HCT116 (cell line): ENCODE data around the gene CHST3. TPM values are rescaled to one million over a fixed set of nuclear protein-coding genes. Genes with fewer than 3 reads are reported as not detected.
A peak's percentile ranks its signal among the peaks of the same experiment; 100 is the strongest.

ENCODE experiments used
- ATAC-seq: fragments of 200-7000 bp; cut with Tn5 transposase; 2 replicates; pipeline ENCODE4 v1.9.1; 2020; ENCODE audit warnings: mild to moderate bottlenecking, moderate library complexity
- BruUV-seq: library from RNA; stranded (reverse); fragments of 400-500 nt; replicated peaks from 2 replicates; lab custom pipeline; 2021; lab: Mats Ljungman, UMichigan
- CTCF ChIA-PET: fragments of 300-600 bp; sonication (Branson Sonifier 250); formaldehyde crosslinking; loops from one replicate; lab custom pipeline; 2021; ENCODE audit warnings: antibody characterized with exemption; lab: Charles Lee
- POLR2A ChIA-PET: fragments of 300-600, 350-600 bp; sonication (Branson Sonifier 250); formaldehyde crosslinking; loops from one replicate; lab custom pipeline; 2021; ENCODE audit warnings: antibody characterized with exemption; lab: Charles Lee
- RAD21 ChIA-PET, 2 experiments: fragments of 300-600 bp; sonication (Branson Sonifier 250); formaldehyde crosslinking; loops; one replicate each; lab custom pipeline; 2023; ENCODE audit warnings: low total read pairs in 2 of 2; ENCODE audit not compliant: uncharacterized antibody in 2 of 2, unreplicated experiment in 2 of 2, low non-redundant PET in 1 of 2; lab: Charles Lee
- DNase-seq: peaks from one replicate; pipeline ENCODE4 v3.0.0-alpha.2; 2010; ENCODE audit warnings: low read depth, low spot score
- H2AFZ ChIP-seq: fragments of 200-600 bp; shearing (Covaris generic), sonication (generic); 2 replicates; pipeline ENCODE4 v1.6.1; 2017; ENCODE audit warnings: low read depth, mixed run types, mixed read lengths, antibody characterized with exemption, low read length; ENCODE audit not compliant: poor library complexity, severe bottlenecking
- H3K27ac ChIP-seq: 2 replicates; pipeline ENCODE4 v1.5.1; 2012; ENCODE audit warnings: low read depth, low read length
- H3K27me3 ChIP-seq: fragments of 200-600 bp; sonication (generic); 2 replicates; pipeline ENCODE4 v1.6.1; 2016; ENCODE audit warnings: mixed run types, low read length, mixed read lengths; ENCODE audit not compliant: insufficient read depth
- H3K36me3 ChIP-seq, 2 experiments: fragments of 200-500 bp in 1 of 2; fragments of 200-600 bp in 1 of 2; sonication (Bioruptor generic) in 1 of 2; sonication (generic) in 1 of 2; 2 replicates each; pipeline versions ENCODE4 v1.5.1 to v1.6.1; 2014 to 2016; ENCODE audit warnings: low read length in 2 of 2, inconsistent platforms in 1 of 2, mixed read lengths in 1 of 2, mixed run types in 1 of 2; ENCODE audit not compliant: insufficient read depth in 2 of 2, control insufficient read depth in 1 of 2
- H3K4me1 ChIP-seq, 2 experiments: fragments of 200-600 bp in 1 of 2; sonication (generic) in 1 of 2; 2 replicates each; pipeline versions ENCODE4 v1.5.1 to v1.6.1; 2012 to 2017; ENCODE audit warnings: low read length in 2 of 2, inconsistent platforms in 1 of 2, mild to moderate bottlenecking in 1 of 2, mixed read lengths in 1 of 2, mixed run types in 1 of 2, moderate library complexity in 1 of 2; ENCODE audit not compliant: insufficient read depth in 2 of 2, control insufficient read depth in 1 of 2
- H3K4me2 ChIP-seq: fragments of 200-600 bp; sonication (generic); 2 replicates; pipeline ENCODE4 v1.6.1; 2017; ENCODE audit warnings: mixed run types, low read length, mixed read lengths
- H3K4me3 ChIP-seq, 2 experiments: fragments of 200-600 bp in 1 of 2; sonication (generic) in 1 of 2; replicated peaks in 1 of 2; 2 replicates each; pipeline ENCODE4 v1.5.1; 2011 to 2016; ENCODE audit warnings: low read length in 2 of 2, control low read depth in 1 of 2, low read depth in 1 of 2, mild to moderate bottlenecking in 1 of 2, mixed read lengths in 1 of 2, mixed run types in 1 of 2
- H3K79me2 ChIP-seq: fragments of 200-600 bp; sonication (generic); 2 replicates; pipeline ENCODE4 v1.6.1; 2017; ENCODE audit warnings: mild to moderate bottlenecking, mixed run types, low read length, moderate library complexity, mixed read lengths; ENCODE audit not compliant: insufficient read depth
- H3K9ac ChIP-seq: fragments of 200-600 bp; sonication (generic); 2 replicates; pipeline ENCODE4 v1.6.1; 2016; ENCODE audit warnings: low read length, mixed read lengths
- H3K9me2 ChIP-seq: fragments of 200-600 bp; sonication (generic), shearing (Covaris generic); 2 replicates; pipeline ENCODE4 v1.6.1; 2017; ENCODE audit warnings: mixed run types, mild to moderate bottlenecking, moderate library complexity; ENCODE audit not compliant: insufficient read depth
- H3K9me3 ChIP-seq, 2 experiments: fragments of 200-500 bp in 1 of 2; fragments of 200-600 bp in 1 of 2; sonication (Bioruptor generic) in 1 of 2; sonication (generic) in 1 of 2; 2 replicates each; pipeline ENCODE4 v1.6.1; 2014 to 2017; ENCODE audit warnings: low read length in 2 of 2, mixed read lengths in 2 of 2, inconsistent platforms in 1 of 2, low read depth in 1 of 2, mild to moderate bottlenecking in 1 of 2, mixed run types in 1 of 2, moderate library complexity in 1 of 2; ENCODE audit not compliant: control insufficient read depth in 1 of 2, insufficient read depth in 1 of 2
- H4K20me1 ChIP-seq: fragments of 200-600 bp; sonication (generic), shearing (Covaris generic); 2 replicates; pipeline ENCODE4 v1.6.1; 2017; ENCODE audit warnings: mixed run types, mild to moderate bottlenecking, moderate library complexity; ENCODE audit not compliant: insufficient read depth
- CBX3 ChIP-seq: IDR thresholded peaks from 2 replicates; pipeline ENCODE4 v1.6.1; 2012; ENCODE audit warnings: low read depth
- CTCF ChIP-seq, 3 experiments: fragments of 200-600 bp in 1 of 3; sonication (generic) in 1 of 3; IDR thresholded peaks in 2 of 3; conservative IDR thresholded peaks in 1 of 3; 2 replicates each; pipeline ENCODE4 v1.5.1; 2012 to 2017; ENCODE audit warnings: low read depth in 2 of 3, low read length in 2 of 3, antibody characterized with exemption in 1 of 3, borderline replicate concordance in 1 of 3, control low read depth in 1 of 3, mild to moderate bottlenecking in 1 of 3, mixed read lengths in 1 of 3, mixed run types in 1 of 3, moderate library complexity in 1 of 3; ENCODE audit not compliant: insufficient read depth in 1 of 3
- EZH2 ChIP-seq: fragments of 200-600 bp; sonication (generic); IDR thresholded peaks from 2 replicates; pipeline ENCODE4 v1.6.1; 2017; ENCODE audit warnings: antibody characterized with exemption, mixed run types
- FOSL1 ChIP-seq: IDR thresholded peaks from 2 replicates; pipeline ENCODE4 v1.6.1; 2012; ENCODE audit warnings: low read depth
- RAD21 ChIP-seq: IDR thresholded peaks from 2 replicates; pipeline ENCODE4 v1.6.1; 2012; ENCODE audit warnings: low read depth, mild to moderate bottlenecking
- REST ChIP-seq: IDR thresholded peaks from 2 replicates; pipeline ENCODE4 v1.6.1; 2012; ENCODE audit warnings: low read depth
- YY1 ChIP-seq: IDR thresholded peaks from 2 replicates; pipeline ENCODE4 v1.6.1; 2011; ENCODE audit warnings: low read length, low read depth, moderate library complexity, mild to moderate bottlenecking; ENCODE audit not compliant: insufficient replicate concordance; ENCODE audit errors: extremely low read depth
- ZBTB33 ChIP-seq: IDR thresholded peaks from 2 replicates; pipeline ENCODE4 v1.6.1; 2011; ENCODE audit warnings: mild to moderate bottlenecking, low read length, moderate library complexity; ENCODE audit not compliant: insufficient replicate concordance; ENCODE audit errors: extremely low read depth
- ZNF274 ChIP-seq: fragments of 200-500 bp; sonication (Bioruptor generic); IDR thresholded peaks from 2 replicates; pipeline ENCODE4 v1.6.1; 2014; ENCODE audit warnings: mild to moderate bottlenecking, low read depth, low read length, inconsistent platforms
- intact Hi-C: fragments of 100-400 bp; cut with micrococcal nuclease; formaldehyde crosslinking; loops from 2 replicates; pipeline ENCODE4 v1.10.0; 2022
- total RNA-seq: library from RNA; stranded (reverse); gene quantifications from one replicate; pipeline ENCODE4 v1.2.1, GENCODE V29; 2021; ENCODE audit not compliant: unreplicated experiment

Gene CHST3
- total RNA-seq, 1 experiment from 2014 or later: 10.6 TPM

GRCh38 chr10:71998840-71999194 lies 34.6 kb downstream of the CHST3 start (continued):
- TF ChIP-seq REST: no peak

GRCh38 chr10:71999360-72000072 lies 35.3 kb downstream of the CHST3 start:
- intact Hi-C loops: no loop called here
- Histone ChIP-seq H2AFZ (no peak overlapping the region), H3K79me2 (peaks cover 17% of the 10 kb centered on the region), H3K4me2 (peak overlapping the region; percentile 71; the same call in 1 of the 2 replicates), H3K9me2 (no peaks in the 10 kb centered on the region), H3K27me3 (no peaks in the 10 kb centered on the region), H3K9ac (no peak overlapping the region), H3K4me1 (peaks cover 11 to 25% of the 10 kb centered on the region in 2 experiments), H3K4me3 (no peak overlapping the region), H4K20me1 (no peaks in the 10 kb centered on the region; the same call in 1 of the 2 replicates), H3K36me3 (no peaks in the 10 kb centered on the region), H3K27ac (no peak overlapping the region), H3K9me3 (no peaks in the 10 kb centered on the region)
- no TSS peak for BruUV-seq
- DNase-seq: no peak
- ChIA-PET RAD21 (no interaction called here), CTCF (interaction anchor here (1.1 to 2.4 kb wide), 3 partner anchors 44 to 103 kb away, joined by 4 to 8 read pairs (median 5); no protein-coding TSS in a partner anchor), POLR2A (interaction anchor here (0.9 to 1.7 kb wide), 2 partner anchors 24 to 35 kb away, joined by 3 to 4 read pairs; partner anchors contain the start of gene CHST3)
- ATAC-seq: no peak
- TF ChIP-seq ZBTB33: no peak
- TF ChIP-seq CTCF (IDR thresholded peaks at IDR 0.05 in 2 of 3, conservative IDR thresholded peaks at IDR 0.05 in 1 of 3; ENCODE audit: borderline replicate concordance in 1 of 3, insufficient read depth in 1 of 3, low read depth in 2 of 3, low read length in 2 of 3): no peak
- no peak for TF ChIP-seq RAD21
- TF ChIP-seq ZNF274: no peak
- TF ChIP-seq REST: no peak
- TF ChIP-seq CBX3: no peak
- no peak for TF ChIP-seq EZH2
- TF ChIP-seq FOSL1: no peak
- TF ChIP-seq YY1: no peak
